ENCODE results near the gene NFKBIB. TPM values are rescaled to one million over a fixed set of nuclear protein-coding genes. Genes with fewer than 3 reads are reported as not detected.

NFKBIB gene
- total RNA-seq, 1 experiment from 2014 or later, result 43.7 TPM

DNA sequence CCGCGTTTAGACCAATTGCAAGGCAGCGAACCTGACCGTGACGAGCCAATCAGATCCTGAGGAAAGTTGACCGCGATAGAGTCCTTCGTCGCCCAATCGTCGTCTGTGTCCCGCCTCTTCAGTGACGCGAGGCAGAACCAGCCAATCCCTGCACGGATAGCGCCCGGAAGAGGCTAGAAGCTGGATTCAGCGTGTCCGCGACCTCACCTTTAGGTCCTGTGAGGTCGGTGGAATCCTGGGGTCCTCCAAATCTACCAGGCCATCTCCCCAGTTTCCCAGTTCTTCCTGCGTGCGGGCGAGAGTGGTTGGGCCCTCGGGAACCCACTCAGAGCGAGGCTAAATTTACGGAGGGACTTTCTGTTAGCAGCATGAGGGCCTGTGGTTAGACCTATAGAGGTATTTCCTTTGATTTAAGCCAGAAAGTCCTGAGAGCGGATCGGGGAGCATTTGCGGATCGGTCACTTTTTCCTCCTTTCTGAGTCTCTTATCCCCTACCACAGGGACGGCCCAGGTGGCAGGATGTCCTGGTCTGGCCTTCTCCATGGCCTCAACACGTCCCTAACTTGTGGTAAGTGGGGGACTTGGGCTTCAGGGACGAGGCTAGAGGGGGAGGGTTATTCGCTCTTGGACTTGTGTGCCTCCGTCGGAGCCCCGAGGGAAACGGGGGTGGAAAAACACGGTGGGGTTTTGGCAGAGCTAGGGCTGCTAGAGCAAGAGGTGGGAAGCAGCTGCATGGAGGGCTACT, 31.2 kb downstream of the NFKBIB start, which contains the start of gene MRPS12:
TSS of gene MRPS12 (plus strand) at position 169 of the 745 bp plus-strand sequence. CDS start at position 520, 351 bp downstream.
- H2AFZ ChIP-seq (ENCODE audit: low read length), result peak within 1 kb of the TSS; percentile 93
- peaks cover 15% of the 10 kb centered on the region for H3K36me3 ChIP-seq (ENCODE audit: low read depth, low read length)
- ATAC-seq, result peak; percentile 98
- peak within 1 kb of the TSS; percentile 98 for H3K4me2 ChIP-seq (ENCODE audit: low read length)
- no peaks in the 10 kb centered on the region for H3K9me3 ChIP-seq (ENCODE audit: low read length)
- no peaks in the 10 kb centered on the region; the same call in 1 of the 2 replicates for H3K4me1 ChIP-seq (ENCODE audit: insufficient read depth, low read length)
- H3K9me2 ChIP-seq (replicated peaks; ENCODE audit: low read length), result no peaks in the 10 kb centered on the region
- CTCF ChIA-PET, result interaction anchor here (0.5 to 1.4 kb wide), 7 partner anchors 31 to 387 kb away, joined by 3 to 7 read pairs (median 3); partner anchors contain the start of genes NFKBIB and SIRT2
- peak within 1 kb of the TSS; percentile 93 for H3K9ac ChIP-seq (ENCODE audit: low read length)
- intact Hi-C loops (cut with micrococcal nuclease), result loop anchor here (1.0 to 10.0 kb wide), 3 partner anchors 32 to 386 kb away; partner anchors contain the start of genes NFKBIB and SIRT2
- TF ChIP-seq EZH2phosphoT487 (IDR thresholded peaks at IDR 0.05; ENCODE audit: borderline replicate concordance, low read length) (no peak), EZH2 (IDR thresholded peaks at IDR 0.05; ENCODE audit: low read length, unreplicated experiment) (no peak)
- TF ChIP-seq, protein P1, sequence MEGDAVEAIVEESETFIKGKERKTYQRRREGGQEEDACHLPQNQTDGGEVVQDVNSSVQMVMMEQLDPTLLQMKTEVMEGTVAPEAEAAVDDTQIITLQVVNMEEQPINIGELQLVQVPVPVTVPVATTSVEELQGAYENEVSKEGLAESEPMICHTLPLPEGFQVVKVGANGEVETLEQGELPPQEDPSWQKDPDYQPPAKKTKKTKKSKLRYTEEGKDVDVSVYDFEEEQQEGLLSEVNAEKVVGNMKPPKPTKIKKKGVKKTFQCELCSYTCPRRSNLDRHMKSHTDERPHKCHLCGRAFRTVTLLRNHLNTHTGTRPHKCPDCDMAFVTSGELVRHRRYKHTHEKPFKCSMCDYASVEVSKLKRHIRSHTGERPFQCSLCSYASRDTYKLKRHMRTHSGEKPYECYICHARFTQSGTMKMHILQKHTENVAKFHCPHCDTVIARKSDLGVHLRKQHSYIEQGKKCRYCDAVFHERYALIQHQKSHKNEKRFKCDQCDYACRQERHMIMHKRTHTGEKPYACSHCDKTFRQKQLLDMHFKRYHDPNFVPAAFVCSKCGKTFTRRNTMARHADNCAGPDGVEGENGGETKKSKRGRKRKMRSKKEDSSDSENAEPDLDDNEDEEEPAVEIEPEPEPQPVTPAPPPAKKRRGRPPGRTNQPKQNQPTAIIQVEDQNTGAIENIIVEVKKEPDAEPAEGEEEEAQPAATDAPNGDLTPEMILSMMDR (conservative IDR thresholded peaks at IDR 0.05; ENCODE audit: low read depth, low read length), result no peak
- H4K20me1 ChIP-seq (ENCODE audit: low read length), result no peaks in the 10 kb centered on the region
- peaks cover 44% of the 10 kb centered on the region for H3K79me2 ChIP-seq (ENCODE audit: low read length)
- peak within 1 kb of the TSS; percentile 78 for H3K4me3 ChIP-seq (ENCODE audit: low read length)
- DNase-seq, result peak; percentile 97
- POLR2A ChIA-PET (ENCODE audit: unreplicated experiment), result interaction anchor here (0.7 to 1.0 kb wide), 5 partner anchors 31 to 312 kb away, joined by 3 to 5 read pairs (median 3); partner anchors contain the start of gene EIF3K
- BruUV-seq (replicated peaks), result TSS peak; percentile 80
- H3K27me3 ChIP-seq (ENCODE audit: low read length), result no peaks in the 10 kb centered on the region
- H3F3A ChIP-seq (ENCODE audit: low read length, unreplicated experiment), result no peaks in the 10 kb centered on the region
- H3K27ac ChIP-seq (ENCODE audit: low read length), result peak within 1 kb of the TSS; percentile 83

DNA sequence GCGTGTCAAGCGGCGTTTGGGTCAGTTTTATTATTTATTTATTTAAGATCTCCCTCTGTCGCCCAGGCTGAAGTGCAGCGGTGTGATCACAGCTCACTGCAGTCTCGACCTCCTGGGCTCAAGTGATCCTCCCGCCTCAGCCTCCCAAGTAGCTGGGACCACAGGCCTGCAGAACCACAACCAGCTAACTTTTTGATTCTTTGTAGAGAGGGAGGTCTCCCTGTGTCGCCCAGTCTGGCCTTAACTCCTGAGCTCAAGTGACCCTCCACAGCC, 31.7 kb downstream of the NFKBIB start:
- DNase-seq (no peak), ATAC-seq (no peak)
- Histone ChIP-seq H3K4me3 (ENCODE audit: low read length) (peak overlapping the region; percentile 78), H4K20me1 (ENCODE audit: low read length) (no peaks in the 10 kb centered on the region), H3K27me3 (ENCODE audit: low read length) (no peaks in the 10 kb centered on the region), H3K27ac (ENCODE audit: low read length) (no peak overlapping the region), H3K9me2 (replicated peaks; ENCODE audit: low read length) (no peaks in the 10 kb centered on the region), H3K79me2 (ENCODE audit: low read length) (peaks cover 44% of the 10 kb centered on the region), H2AFZ (ENCODE audit: low read length) (no peak overlapping the region), H3K9ac (ENCODE audit: low read length) (peak overlapping the region; percentile 93), H3K4me1 (ENCODE audit: insufficient read depth, low read length) (no peaks in the 10 kb centered on the region; the same call in 1 of the 2 replicates), H3K36me3 (ENCODE audit: low read depth, low read length) (peaks cover 15% of the 10 kb centered on the region), H3K9me3 (ENCODE audit: low read length) (no peaks in the 10 kb centered on the region), H3F3A (ENCODE audit: low read length, unreplicated experiment) (no peaks in the 10 kb centered on the region), H3K4me2 (ENCODE audit: low read length) (peak overlapping the region; percentile 98)
- intact Hi-C loops (cut with micrococcal nuclease), result loop anchor here (10.0 kb wide), 1 partner anchor 387 kb away; no protein-coding TSS in a partner anchor
- POLR2A ChIA-PET (ENCODE audit: unreplicated experiment), result no interaction called here
- TF ChIP-seq EZH2phosphoT487 (IDR thresholded peaks at IDR 0.05; ENCODE audit: borderline replicate concordance, low read length) (no peak), EZH2 (IDR thresholded peaks at IDR 0.05; ENCODE audit: low read length, unreplicated experiment) (no peak)
- TF ChIP-seq, protein P1 (conservative IDR thresholded peaks at IDR 0.05; ENCODE audit: low read depth, low read length), result no peak
- no TSS peak for BruUV-seq (replicated peaks)
- CTCF ChIA-PET, result no interaction called here

All from PC-3 (cell line).